ENCODE results near the gene PTPRT. TPM values are rescaled to one million over a fixed set of nuclear protein-coding genes. Genes with fewer than 3 reads are reported as not detected.

PTPRT gene
- total RNA-seq, 1 experiment from 2014 or later: not detected

GRCh38 chr20:42093542-42094440, 1095.9 kb downstream of the PTPRT start:
- intact Hi-C loops (cut with micrococcal nuclease): no loop called here

GRCh38 chr20:42093041-42093440, 1096.7 kb downstream of the PTPRT start:
- Histone ChIP-seq H3K4me3 (ENCODE audit: low read length) (no peak overlapping the region), H2AFZ (ENCODE audit: low read length) (no peak overlapping the region), H3K9me3 (ENCODE audit: low read length) (0 out of 2 replicates have a peak, but pooled peaks cover 31% of the 10 kb centered on the region), H3F3A (ENCODE audit: low read length, unreplicated experiment) (no peaks in the 10 kb centered on the region), H4K20me1 (ENCODE audit: low read length) (no peaks in the 10 kb centered on the region), H3K27me3 (ENCODE audit: low read length) (no peaks in the 10 kb centered on the region), H3K4me2 (ENCODE audit: low read length) (no peak overlapping the region), H3K79me2 (ENCODE audit: low read length) (no peaks in the 10 kb centered on the region), H3K9ac (ENCODE audit: low read length) (no peak overlapping the region), H3K27ac (ENCODE audit: low read length) (no peak overlapping the region), H3K9me2 (replicated peaks; ENCODE audit: low read length) (no peaks in the 10 kb centered on the region), H3K36me3 (ENCODE audit: low read depth, low read length) (no peaks in the 10 kb centered on the region), H3K4me1 (ENCODE audit: insufficient read depth, low read length) (no peaks in the 10 kb centered on the region)
- no TSS peak for BruUV-seq (replicated peaks)
- intact Hi-C loops (cut with micrococcal nuclease): no loop called here
- ChIA-PET POLR2A (ENCODE audit: unreplicated experiment) (no interaction called here), CTCF (no interaction called here)
- DNase-seq (no peak), ATAC-seq (no peak)
- TF ChIP-seq EZH2phosphoT487 (IDR thresholded peaks at IDR 0.05; ENCODE audit: borderline replicate concordance, low read length) (no peak), CTCF (conservative IDR thresholded peaks at IDR 0.05; ENCODE audit: low read depth, low read length) (no peak), EZH2 (IDR thresholded peaks at IDR 0.05; ENCODE audit: low read length, unreplicated experiment) (no peak)

More at GRCh38 chr20:42093542-42094440, 1095.9 kb downstream of the PTPRT start:
- no peak overlapping the region for H3K27ac ChIP-seq (ENCODE audit: low read length)
- no peaks in the 10 kb centered on the region for H3F3A ChIP-seq (ENCODE audit: low read length, unreplicated experiment)
- ChIA-PET POLR2A (ENCODE audit: unreplicated experiment) (no interaction called here), CTCF (no interaction called here)
- H3K36me3 ChIP-seq (ENCODE audit: low read depth, low read length): no peaks in the 10 kb centered on the region
- H3K4me1 ChIP-seq (ENCODE audit: insufficient read depth, low read length): no peaks in the 10 kb centered on the region
- H3K4me2 ChIP-seq (ENCODE audit: low read length): no peak overlapping the region
- no TSS peak for BruUV-seq (replicated peaks)
- H3K27me3 ChIP-seq (ENCODE audit: low read length): no peaks in the 10 kb centered on the region
- no peak for DNase-seq
- no peak overlapping the region for H3K9ac ChIP-seq (ENCODE audit: low read length)
- H4K20me1 ChIP-seq (ENCODE audit: low read length): no peaks in the 10 kb centered on the region
- ATAC-seq: no peak
- H3K9me2 ChIP-seq (replicated peaks; ENCODE audit: low read length): no peaks in the 10 kb centered on the region
- TF ChIP-seq EZH2phosphoT487 (IDR thresholded peaks at IDR 0.05; ENCODE audit: borderline replicate concordance, low read length): no peak
- no peak for TF ChIP-seq EZH2 (IDR thresholded peaks at IDR 0.05; ENCODE audit: low read length, unreplicated experiment)
- TF ChIP-seq CTCF (conservative IDR thresholded peaks at IDR 0.05; ENCODE audit: low read depth, low read length): no peak
- no peak overlapping the region for H3K4me3 ChIP-seq (ENCODE audit: low read length)
- no peaks in the 10 kb centered on the region for H3K79me2 ChIP-seq (ENCODE audit: low read length)
- H2AFZ ChIP-seq (ENCODE audit: low read length): no peak overlapping the region
- H3K9me3 ChIP-seq (ENCODE audit: low read length): 0 out of 2 replicates have a peak, but pooled peaks cover 31% of the 10 kb centered on the region

- no peak for DNase-seq
- ATAC-seq: no peak
- BruUV-seq (replicated peaks): no TSS peak
- CTCF ChIA-PET: no interaction called here
- no peaks in the 10 kb centered on the region for H3K79me2 ChIP-seq (ENCODE audit: low read length)
- no peaks in the 10 kb centered on the region for H4K20me1 ChIP-seq (ENCODE audit: low read length)
- POLR2A ChIA-PET (ENCODE audit: unreplicated experiment): no interaction called here
- H3K27ac ChIP-seq (ENCODE audit: low read length): no peak overlapping the region
- H3K9me2 ChIP-seq (replicated peaks; ENCODE audit: low read length): no peaks in the 10 kb centered on the region
- H3K9me3 ChIP-seq (ENCODE audit: low read length): peaks cover 14% of the 10 kb centered on the region
- no peak overlapping the region for H3K4me3 ChIP-seq (ENCODE audit: low read length)
- no peak for TF ChIP-seq EZH2 (IDR thresholded peaks at IDR 0.05; ENCODE audit: low read length, unreplicated experiment)
- no peak for TF ChIP-seq EZH2phosphoT487 (IDR thresholded peaks at IDR 0.05; ENCODE audit: borderline replicate concordance, low read length)
- TF ChIP-seq CTCF (conservative IDR thresholded peaks at IDR 0.05; ENCODE audit: low read depth, low read length): no peak
- intact Hi-C loops (cut with micrococcal nuclease): no loop called here
- H3K4me1 ChIP-seq (ENCODE audit: insufficient read depth, low read length): no peaks in the 10 kb centered on the region
- no peaks in the 10 kb centered on the region for H3K27me3 ChIP-seq (ENCODE audit: low read length)
- no peak overlapping the region for H3K4me2 ChIP-seq (ENCODE audit: low read length)
- H3K9ac ChIP-seq (ENCODE audit: low read length): no peak overlapping the region
- no peaks in the 10 kb centered on the region for H3F3A ChIP-seq (ENCODE audit: low read length, unreplicated experiment)
- H2AFZ ChIP-seq (ENCODE audit: low read length): no peak overlapping the region
- no peaks in the 10 kb centered on the region for H3K36me3 ChIP-seq (ENCODE audit: low read depth, low read length)
Observed at GRCh38 chr20:42085366-42085765, 1104.3 kb downstream of the PTPRT start.

All from PC-3 (cell line).